GM18907 (cell line): ENCODE results near the gene FAM227B.
"Not testable (repeated sequence)": the region's sequence is repeated elsewhere in the genome, so short reads cannot be mapped to it uniquely, and the experiment has no call there.

Experiments used
- ATAC-seq: cut with Tn5 transposase; IDR thresholded peaks from one replicate; pipeline ENCODE4 v1.9.1; 2021; ENCODE audit warnings: mild to moderate bottlenecking, moderate library complexity; ENCODE audit not compliant: unreplicated experiment

Gene FAM227B

GRCh38 chr15:49501586-49501985, 119.0 kb downstream of the FAM227B start:
- ATAC-seq = no peak

GRCh38 chr15:49495993-49496753, 124.4 kb downstream of the FAM227B start:
- no peak for ATAC-seq

- no peak for ATAC-seq
Measured at GRCh38 chr15:49494842-49495241, 125.8 kb downstream of the FAM227B start.

GRCh38 chr15:49492830-49493229, 127.8 kb downstream of the FAM227B start:
- no peak for ATAC-seq

GRCh38 chr15:49492151-49492550, 128.5 kb downstream of the FAM227B start:
- ATAC-seq = no peak

GRCh38 chr15:49490966-49491365, 129.7 kb downstream of the FAM227B start:
- ATAC-seq = no peak

- ATAC-seq = not testable (repeated sequence)
Measured at GRCh38 chr15:49485401-49485800, 135.2 kb downstream of the FAM227B start.

GRCh38 chr15:49478982-49479381, 141.6 kb downstream of the FAM227B start:
- ATAC-seq = not testable (repeated sequence)

GRCh38 chr15:49478021-49478420, 142.6 kb downstream of the FAM227B start:
- ATAC-seq = not testable (repeated sequence)

- ATAC-seq = no peak
Measured at GRCh38 chr15:49473031-49473430, 147.6 kb downstream of the FAM227B start.

- no peak for ATAC-seq
Measured at GRCh38 chr15:49472338-49472737, 148.3 kb downstream of the FAM227B start.

- no peak for ATAC-seq
Measured at GRCh38 chr15:49471733-49472132, 148.9 kb downstream of the FAM227B start.

- ATAC-seq = not testable (repeated sequence)
Measured at GRCh38 chr15:49471248-49471647, 149.4 kb downstream of the FAM227B start.

- no peak for ATAC-seq
Measured at GRCh38 chr15:49468481-49468839, 152.2 kb downstream of the FAM227B start.

GRCh38 chr15:49467746-49468480, 152.7 kb downstream of the FAM227B start:
- ATAC-seq = no peak

GRCh38 chr15:49466119-49466518, 154.5 kb downstream of the FAM227B start:
- no peak for ATAC-seq

GRCh38 chr15:49464522-49464921, 156.1 kb downstream of the FAM227B start:
- no peak for ATAC-seq

- no peak for ATAC-seq
Measured at GRCh38 chr15:49462232-49462844, 158.3 kb downstream of the FAM227B start.

- ATAC-seq = no peak
Measured at GRCh38 chr15:49460411-49460941, 160.1 kb downstream of the FAM227B start.

GRCh38 chr15:49458145-49458544, 162.5 kb downstream of the FAM227B start:
- ATAC-seq = no peak

- ATAC-seq = no peak
Measured at GRCh38 chr15:49456166-49456565, 164.5 kb downstream of the FAM227B start.

GRCh38 chr15:49452595-49452994, 168.0 kb downstream of the FAM227B start:
- ATAC-seq = no peak
